Measurements from ENCODE around the gene AAK1. TPM values are rescaled to one million over a fixed set of nuclear protein-coding genes. Genes with fewer than 3 reads are reported as not detected.
"Not testable (repeated sequence)": the region's sequence is repeated elsewhere in the genome, so short reads cannot be mapped to it uniquely, and the experiment has no call there.

The AAK1 gene
- total RNA-seq, 4 donors from 2014 or later = 44.3 to 85.0 (median 60.3) TPM

GRCh38 chr2:69554568-69554967 is 89.0 kb downstream of the AAK1 start:
- Histone ChIP-seq H3K27ac (no peak overlapping the region), H3K36me3 (peaks cover 0 to 6% (median 0%) of the 10 kb centered on the region in 3 donors), H3K9me3 (no peaks in the 10 kb centered on the region), H3K27me3 (no peaks in the 10 kb centered on the region), H3K4me3 (no peak overlapping the region), H3K4me1 (peaks cover 0 to 6% (median 0%) of the 10 kb centered on the region in 4 donors)
- TF ChIP-seq POLR2A (IDR thresholded peaks at IDR 0.05) (no peak), CTCF (IDR thresholded peaks at IDR 0.05) (no peak)
- DNase-seq = no peak

GRCh38 chr2:69553991-69554390 is 89.5 kb downstream of the AAK1 start:
- DNase-seq = no peak

GRCh38 chr2:69550511-69550910 is 93.0 kb downstream of the AAK1 start:
- H3K4me3 ChIP-seq, H3K9me3 ChIP-seq, H3K27ac ChIP-seq, H3K4me1 ChIP-seq, DNase-seq, H3K36me3 ChIP-seq, H3K27me3 ChIP-seq: not testable (repeated sequence)

More at GRCh38 chr2:69553991-69554390, 89.5 kb downstream of the AAK1 start:
- Histone ChIP-seq H3K27ac (no peak overlapping the region), H3K4me3 (no peak overlapping the region), H3K36me3 (peaks cover 0 to 6% (median 0%) of the 10 kb centered on the region in 3 donors), H3K4me1 (peaks cover 0 to 10% (median 0%) of the 10 kb centered on the region in 4 donors), H3K9me3 (no peaks in the 10 kb centered on the region), H3K27me3 (no peaks in the 10 kb centered on the region)
- no peak for TF ChIP-seq POLR2A (IDR thresholded peaks at IDR 0.05)
- TF ChIP-seq CTCF (IDR thresholded peaks at IDR 0.05) = no peak

GRCh38 chr2:69549421-69549820 is 94.1 kb downstream of the AAK1 start:
- Histone ChIP-seq H3K27ac (peak overlapping the region in 1 of 4 donors; percentile 54), H3K4me1 (peaks cover 0 to 10% (median 0%) of the 10 kb centered on the region in 4 donors), H3K9me3 (no peaks in the 10 kb centered on the region), H3K36me3 (no peaks in the 10 kb centered on the region), H3K27me3 (no peaks in the 10 kb centered on the region), H3K4me3 (no peak overlapping the region)
- DNase-seq = no peak
- TF ChIP-seq POLR2A (IDR thresholded peaks at IDR 0.05) (no peak), CTCF (IDR thresholded peaks at IDR 0.05) (no peak)

- no peak for DNase-seq
- no peaks in the 10 kb centered on the region for H3K27me3 ChIP-seq
- H3K36me3 ChIP-seq = no peaks in the 10 kb centered on the region
- H3K4me3 ChIP-seq = no peak overlapping the region
- TF ChIP-seq POLR2A (IDR thresholded peaks at IDR 0.05) (no peak), CTCF (IDR thresholded peaks at IDR 0.05) (no peak)
- no peak overlapping the region for H3K27ac ChIP-seq
- H3K9me3 ChIP-seq = no peaks in the 10 kb centered on the region
- H3K4me1 ChIP-seq = peaks cover 0 to 10% (median 0%) of the 10 kb centered on the region in 4 donors
Measured at GRCh38 chr2:69547984-69548715, 95.4 kb downstream of the AAK1 start.

- Histone ChIP-seq H3K4me1 (peaks cover 0 to 10% (median 0%) of the 10 kb centered on the region in 4 donors), H3K27me3 (no peaks in the 10 kb centered on the region), H3K4me3 (no peak overlapping the region), H3K36me3 (peaks cover 0 to 13% (median 0%) of the 10 kb centered on the region in 3 donors), H3K9me3 (no peaks in the 10 kb centered on the region), H3K27ac (no peak overlapping the region)
- TF ChIP-seq POLR2A (IDR thresholded peaks at IDR 0.05) (no peak), CTCF (IDR thresholded peaks at IDR 0.05) (no peak)
- no peak for DNase-seq
Measured at GRCh38 chr2:69546646-69547045, 96.9 kb downstream of the AAK1 start.
